GM19463 (cell line): ENCODE data around the gene CCDC43.
"Not testable (repeated sequence)": the region's sequence is repeated elsewhere in the genome, so short reads cannot be mapped to it uniquely, and the experiment has no call there.

Experiments
- ATAC-seq: cut with Tn5 transposase; IDR thresholded peaks from one replicate; pipeline ENCODE4 v1.9.1; 2021; ENCODE audit warnings: mild to moderate bottlenecking, moderate library complexity; ENCODE audit not compliant: unreplicated experiment

The CCDC43 gene

GRCh38 chr17:44689477-44690217 is at the start of gene CCDC43:
TSS of gene CCDC43 (minus strand) at chr17:44689776. CDS start at chr17:44689753, 23 bp downstream.
- no peak for ATAC-seq

DNA sequence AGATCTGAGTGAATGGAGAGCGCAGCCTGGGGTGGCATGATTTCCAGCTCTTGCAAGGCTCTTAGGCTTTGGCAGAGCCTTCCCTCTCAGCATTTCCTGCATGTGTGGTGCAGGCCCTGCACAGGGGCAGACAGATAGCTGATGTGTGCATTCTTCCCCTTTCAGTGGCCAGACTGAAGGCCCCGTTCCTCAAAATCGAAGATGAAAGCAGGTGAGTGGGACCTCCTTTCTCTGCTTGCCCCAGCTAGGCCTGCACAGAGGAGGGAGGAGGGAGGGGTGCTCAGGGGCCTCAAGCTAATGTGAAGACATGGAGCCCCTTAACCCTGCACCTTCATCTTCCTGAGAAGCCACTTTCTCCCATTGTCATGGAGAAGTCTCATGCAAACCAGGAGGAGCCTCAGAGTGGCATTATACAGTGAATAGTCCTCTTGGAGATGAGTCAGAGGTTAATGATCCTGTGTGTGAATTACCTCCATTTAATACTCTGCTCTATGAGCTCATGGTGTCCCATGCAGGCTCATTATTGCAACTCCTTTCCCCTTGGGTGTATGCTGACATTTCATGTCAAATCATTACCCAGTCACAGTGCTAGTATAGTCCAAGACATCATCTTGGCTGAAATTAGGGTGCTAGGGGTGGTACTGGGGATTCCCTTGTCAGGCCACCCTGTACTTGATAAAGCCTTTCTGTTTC is 48.8 kb upstream of the CCDC43 start:
- peak; percentile 69 for ATAC-seq

GRCh38 chr17:44736551-44737240 is 47.1 kb upstream of the CCDC43 start:
- no peak for ATAC-seq

- ATAC-seq = no peak
Observed at GRCh38 chr17:44734272-44734671, 44.7 kb upstream of the CCDC43 start.

- no peak for ATAC-seq
Observed at GRCh38 chr17:44733753-44734152, 44.2 kb upstream of the CCDC43 start.

GRCh38 chr17:44726121-44726520 is 36.5 kb upstream of the CCDC43 start:
- ATAC-seq = not testable (repeated sequence)

DNA sequence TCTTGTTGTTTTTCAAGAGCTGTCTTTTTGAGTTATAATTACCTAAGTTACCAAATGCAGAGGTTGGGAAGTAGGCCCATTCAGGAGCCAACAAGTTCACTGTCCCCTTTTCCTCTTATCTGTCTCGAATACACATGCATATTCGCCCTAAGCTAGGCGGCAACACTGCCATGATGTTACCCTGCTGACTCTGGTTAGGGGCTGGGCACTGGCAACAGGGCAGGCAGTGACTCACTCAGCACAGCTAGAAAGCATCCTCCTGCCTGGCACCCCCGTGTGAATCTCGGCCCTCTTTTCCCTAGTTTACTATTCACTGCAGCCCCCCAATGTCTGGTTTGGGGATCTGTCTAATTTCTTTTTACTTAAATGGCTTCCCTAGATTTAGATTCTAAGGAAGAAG is 32.7 kb upstream of the CCDC43 start:
- ATAC-seq = no peak

GRCh38 chr17:44719444-44719843 is 29.9 kb upstream of the CCDC43 start:
- no peak for ATAC-seq

GRCh38 chr17:44708401-44709263 is 19.1 kb upstream of the CCDC43 start, which contains the start of gene DBF4B:
TSS of gene DBF4B (plus strand) at chr17:44708665. CDS start at chr17:44708821, 156 bp downstream.
- ATAC-seq = no peak

DNA sequence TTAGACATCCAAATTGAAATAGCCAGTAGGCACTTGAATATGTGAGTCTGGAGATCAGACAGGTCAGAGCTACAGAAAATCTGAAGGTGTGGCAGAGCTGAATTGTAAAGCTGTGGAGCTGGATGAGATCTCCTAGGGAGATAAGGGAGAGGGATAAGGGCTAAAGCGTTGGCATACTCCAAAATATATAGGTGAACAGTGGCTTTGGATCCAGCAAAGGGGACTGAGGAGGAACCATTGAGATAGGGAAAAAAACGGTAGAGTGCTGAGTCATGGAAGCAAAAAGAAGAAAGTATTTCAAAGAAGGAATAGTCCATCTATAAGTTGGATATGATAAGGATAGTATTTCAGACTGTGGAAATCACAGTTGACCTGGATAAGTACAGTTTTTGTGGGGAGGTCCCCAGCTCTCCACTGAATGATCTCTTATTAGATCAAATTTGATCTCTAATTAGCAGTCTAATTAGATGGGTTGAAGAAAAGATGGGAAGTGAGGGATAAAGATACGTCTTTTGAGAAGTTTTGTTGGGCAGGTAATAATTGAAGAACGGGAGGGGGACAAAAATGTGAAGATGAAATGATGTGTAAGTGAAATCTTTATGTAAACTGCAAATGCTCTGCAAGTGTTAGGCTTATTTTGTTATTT is 18.3 kb upstream of the CCDC43 start:
- ATAC-seq = no peak

DNA sequence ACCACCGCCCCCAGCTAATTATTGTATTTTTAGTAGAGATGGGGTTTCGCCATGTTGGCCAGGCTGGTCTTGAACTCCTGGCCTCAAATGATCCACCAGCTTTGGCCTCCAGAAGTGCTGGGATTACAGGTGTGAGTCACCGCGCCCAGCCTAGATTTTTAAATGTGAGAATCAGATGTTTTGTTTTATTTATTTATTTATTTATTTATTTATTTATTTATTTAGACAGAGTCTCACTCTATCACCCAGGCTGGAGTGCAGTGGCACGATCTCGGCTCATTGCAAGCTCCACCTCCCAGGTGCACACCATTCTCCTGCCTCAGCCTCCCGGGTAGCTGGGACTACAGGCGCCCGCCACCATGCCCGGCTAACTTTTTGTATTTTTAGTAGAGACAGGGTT is 10.7 kb upstream of the CCDC43 start:
- ATAC-seq = not testable (repeated sequence)

DNA sequence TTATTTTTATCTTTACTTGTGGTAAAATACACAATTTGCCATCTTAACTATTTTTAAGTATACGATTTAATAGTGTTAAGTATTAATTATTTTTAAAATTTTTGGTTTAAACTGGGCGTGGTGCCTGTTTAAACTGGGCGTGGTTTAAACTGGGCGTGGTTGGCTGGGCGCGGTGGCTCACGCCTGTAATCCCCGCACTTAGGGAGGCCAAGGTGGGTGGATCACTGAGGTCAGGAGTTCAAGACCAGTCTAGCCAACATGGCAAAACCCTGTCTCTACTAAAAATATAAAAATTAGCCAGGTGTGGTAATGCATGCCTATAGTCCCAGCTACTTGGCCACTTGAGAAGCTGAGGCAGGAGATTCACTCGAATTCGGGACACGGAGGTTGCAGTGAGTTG is 4.0 kb upstream of the CCDC43 start:
- no peak for ATAC-seq

GRCh38 chr17:44690746-44691306 is 1.2 kb upstream of the CCDC43 start:
- ATAC-seq = not testable (repeated sequence)

DNA sequence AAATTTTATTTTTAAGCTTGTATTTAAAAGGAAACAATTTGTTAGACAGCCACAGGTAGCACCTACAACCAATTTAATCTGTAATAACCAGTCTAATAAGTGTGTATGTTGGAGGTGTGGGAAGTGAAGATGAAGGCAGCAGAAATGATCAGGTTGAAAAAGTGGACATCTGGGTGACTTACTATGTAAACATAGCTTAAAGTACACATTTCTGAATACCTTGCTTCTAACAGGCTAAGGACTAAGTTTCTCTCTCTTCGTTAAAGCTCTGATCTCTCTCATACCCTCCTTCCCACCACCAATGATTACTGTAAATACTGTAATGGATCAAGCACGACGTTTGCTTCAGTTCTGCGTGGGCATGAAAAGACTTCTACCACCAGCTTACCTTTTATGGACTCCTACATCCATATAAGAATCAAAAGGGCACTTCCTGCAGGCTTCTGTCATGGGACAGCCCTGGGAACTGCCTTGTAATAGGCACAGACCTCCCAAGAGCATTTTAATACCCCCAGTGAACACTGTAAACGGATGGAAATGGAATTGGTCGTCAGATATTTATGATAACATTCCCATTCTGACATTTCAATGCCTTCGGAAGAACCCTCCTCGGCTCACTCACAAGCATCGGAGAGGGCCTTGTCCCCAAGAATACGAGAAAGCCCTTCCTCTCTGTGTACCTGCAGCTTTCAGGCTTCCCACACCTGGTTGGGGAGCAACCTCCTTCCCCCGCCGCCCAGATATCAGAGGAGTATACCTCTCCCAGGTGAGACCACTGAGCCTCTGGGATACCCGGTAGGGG is 700 bp downstream of the CCDC43 start:
- ATAC-seq = no peak

DNA sequence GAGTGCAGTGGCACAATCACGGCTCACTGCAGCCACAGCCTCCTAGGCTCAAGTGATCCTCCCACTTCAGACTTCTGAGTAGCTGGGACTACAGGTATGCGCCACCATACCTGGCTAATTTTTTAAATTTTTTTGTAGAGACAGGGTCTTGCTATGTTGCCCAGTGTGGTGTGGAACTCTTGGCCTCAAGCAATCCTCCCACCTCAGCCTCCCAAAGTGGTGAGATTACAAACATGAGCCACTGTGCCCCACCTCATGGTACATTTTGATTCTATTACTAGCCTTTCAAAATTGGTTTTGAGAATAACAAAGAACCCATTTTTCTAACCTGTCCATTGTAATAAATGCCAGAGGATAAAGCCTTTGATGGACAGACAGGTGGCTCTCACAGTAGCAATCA is 1.4 kb downstream of the CCDC43 start:
- no peak for ATAC-seq

DNA sequence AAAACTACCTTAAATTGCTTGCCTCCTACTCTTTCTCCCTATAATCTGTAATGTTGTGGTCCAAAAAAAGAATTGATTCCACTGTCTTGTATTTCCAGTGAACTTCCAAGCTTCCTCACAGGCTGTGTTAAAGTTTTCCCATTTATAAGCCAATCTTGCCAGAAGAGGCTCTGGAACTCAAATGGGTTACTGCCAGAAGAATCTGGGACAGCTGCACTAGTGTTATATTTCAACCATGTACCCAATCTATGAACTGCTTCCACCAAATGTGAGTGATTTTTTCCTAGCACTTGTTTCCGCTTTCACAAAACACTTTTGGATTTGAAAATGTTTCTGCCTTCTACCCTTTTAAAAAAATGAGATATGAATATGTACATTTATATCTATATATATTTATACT is 1.8 kb downstream of the CCDC43 start:
- ATAC-seq = no peak

GRCh38 chr17:44683303-44683702 is 6.3 kb downstream of the CCDC43 start:
- not testable (repeated sequence) for ATAC-seq

- no peak for ATAC-seq
Observed at GRCh38 chr17:44677136-44677535, 12.4 kb downstream of the CCDC43 start.

- no peak for ATAC-seq
Observed at GRCh38 chr17:44673893-44674292, 15.7 kb downstream of the CCDC43 start.
